ENCODE results near the gene CORT. TPM values are rescaled to one million over a fixed set of nuclear protein-coding genes. Genes with fewer than 3 reads are reported as not detected.
A peak's percentile ranks its signal among the peaks of the same experiment; 100 is the strongest.

Gene CORT, protein sequence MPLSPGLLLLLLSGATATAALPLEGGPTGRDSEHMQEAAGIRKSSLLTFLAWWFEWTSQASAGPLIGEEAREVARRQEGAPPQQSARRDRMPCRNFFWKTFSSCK
- total RNA-seq (2021) (1.4 and 1.6 TPM in 2 replicates), Bru-seq, nascent RNA (percentile 68 among the genes with signal in this experiment), BruChase-seq, experiment 1, labeled RNA remaining after a 2-hour chase (percentile 69 among the genes with signal in this experiment), BruChase-seq, experiment 2, labeled RNA remaining after a 6-hour chase (percentile 67 among the genes with signal in this experiment)
- long read RNA-seq, partial matches to known transcripts: 0 of 1 reads
- long read RNA-seq, other reads (novel, unspliced or antisense): 0 of 1 reads

DNA sequence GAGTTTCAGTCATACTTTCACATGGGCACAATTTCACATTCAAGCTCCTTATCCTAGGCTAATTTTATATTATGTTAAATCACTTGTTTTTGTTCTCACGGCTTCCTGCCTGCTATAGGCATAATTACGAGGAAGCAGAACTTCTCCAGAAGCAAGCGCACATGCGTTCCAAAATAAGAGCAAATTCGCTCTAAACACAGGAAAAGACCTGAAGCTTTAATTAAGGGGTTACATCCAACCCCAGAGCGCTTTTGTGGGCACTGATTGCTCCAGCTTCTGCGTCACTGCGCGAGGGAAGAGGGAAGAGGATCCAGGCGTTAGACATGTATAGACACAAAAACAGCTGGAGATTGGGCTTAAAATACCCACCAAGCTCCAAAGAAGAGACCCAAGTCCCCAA lies at the start of gene CORT:
TSS of gene CORT (plus strand) at position 281 of the 400 bp plus-strand sequence. CDS start 193 bp downstream, outside the sequence.
- H3K27ac ChIP-seq: no peak within 1 kb of the TSS
- POLR2A ChIA-PET (ENCODE audit: unreplicated experiment): no interaction called here
- TF ChIP-seq, protein P1, sequence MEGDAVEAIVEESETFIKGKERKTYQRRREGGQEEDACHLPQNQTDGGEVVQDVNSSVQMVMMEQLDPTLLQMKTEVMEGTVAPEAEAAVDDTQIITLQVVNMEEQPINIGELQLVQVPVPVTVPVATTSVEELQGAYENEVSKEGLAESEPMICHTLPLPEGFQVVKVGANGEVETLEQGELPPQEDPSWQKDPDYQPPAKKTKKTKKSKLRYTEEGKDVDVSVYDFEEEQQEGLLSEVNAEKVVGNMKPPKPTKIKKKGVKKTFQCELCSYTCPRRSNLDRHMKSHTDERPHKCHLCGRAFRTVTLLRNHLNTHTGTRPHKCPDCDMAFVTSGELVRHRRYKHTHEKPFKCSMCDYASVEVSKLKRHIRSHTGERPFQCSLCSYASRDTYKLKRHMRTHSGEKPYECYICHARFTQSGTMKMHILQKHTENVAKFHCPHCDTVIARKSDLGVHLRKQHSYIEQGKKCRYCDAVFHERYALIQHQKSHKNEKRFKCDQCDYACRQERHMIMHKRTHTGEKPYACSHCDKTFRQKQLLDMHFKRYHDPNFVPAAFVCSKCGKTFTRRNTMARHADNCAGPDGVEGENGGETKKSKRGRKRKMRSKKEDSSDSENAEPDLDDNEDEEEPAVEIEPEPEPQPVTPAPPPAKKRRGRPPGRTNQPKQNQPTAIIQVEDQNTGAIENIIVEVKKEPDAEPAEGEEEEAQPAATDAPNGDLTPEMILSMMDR (conservative IDR thresholded peaks at IDR 0.05): no peak

DNA sequence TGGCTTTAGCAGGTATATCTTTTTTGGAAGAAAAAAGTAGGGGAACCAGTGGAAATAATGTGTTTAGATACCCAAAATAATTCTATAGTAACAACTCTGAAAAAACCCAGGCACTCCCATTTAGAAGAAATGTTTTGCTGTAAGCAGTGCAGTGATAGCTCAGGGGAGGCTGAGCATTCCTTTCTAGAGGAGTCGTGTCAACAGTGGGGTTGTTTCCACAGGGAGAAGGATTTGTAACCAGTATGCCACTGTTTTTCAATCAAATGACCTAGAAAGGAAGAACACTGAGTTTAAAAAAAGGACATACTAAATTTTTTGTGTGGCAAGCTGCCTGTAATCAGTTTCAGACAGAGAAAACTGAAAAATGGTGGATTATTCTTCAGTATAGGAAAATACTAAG lies 48.5 kb upstream of the CORT start:
- no peak for DNase-seq
- Histone ChIP-seq H2AFZ (no peak overlapping the region), H3K9me2 (ENCODE audit: insufficient read depth) (no peaks in the 10 kb centered on the region), H4K20me1 (ENCODE audit: insufficient read depth) (peaks cover 6% of the 10 kb centered on the region; the same call in 1 of the 2 replicates), H3K9me3 (ENCODE audit: insufficient read depth, low read depth) (no peaks in the 10 kb centered on the region), H3K4me3 (peak overlapping the region; percentile 94), H3F3A (ENCODE audit: insufficient read depth, low read depth) (peaks cover 17% of the 10 kb centered on the region; the same call in 1 of the 2 replicates), H3K79me2 (ENCODE audit: low read depth) (peaks cover 76% of the 10 kb centered on the region), H3K4me1 (replicated peaks; ENCODE audit: insufficient read depth) (peaks cover 25% of the 10 kb centered on the region), H3K36me3 (ENCODE audit: low read depth) (peaks cover 45% of the 10 kb centered on the region), H3K27me3 (ENCODE audit: insufficient read depth, low read depth) (no peaks in the 10 kb centered on the region), H3K27ac (peak overlapping the region; percentile 89), H3K4me2 (peak overlapping the region; percentile 94)
- CTCF ChIA-PET: no interaction called here
- no TSS peak for BruUV-seq (replicated peaks)
- POLR2A ChIA-PET (ENCODE audit: unreplicated experiment): interaction anchor here (0.6 kb wide), 1 partner anchor 14 kb away, joined by 5 read pairs; no protein-coding TSS in a partner anchor
- TF ChIP-seq EZH2 (IDR thresholded peaks at IDR 0.05; ENCODE audit: low read depth): no peak
- TF ChIP-seq, protein P1 (conservative IDR thresholded peaks at IDR 0.05): no peak
- intact Hi-C loops (cut with micrococcal nuclease; ENCODE audit: unreplicated experiment): no loop called here

More for the DNA sequence above, at the start of gene CORT:
- DNase-seq: no peak
- H3K36me3 ChIP-seq (ENCODE audit: low read depth): no peaks in the 10 kb centered on the region
- H3K4me3 ChIP-seq: no peak within 1 kb of the TSS
- BruUV-seq (replicated peaks): no TSS peak
- no peaks in the 10 kb centered on the region for H3K4me1 ChIP-seq (replicated peaks; ENCODE audit: insufficient read depth)
- H3K9me3 ChIP-seq (ENCODE audit: insufficient read depth, low read depth): no peaks in the 10 kb centered on the region
- CTCF ChIA-PET: no interaction called here
- H3F3A ChIP-seq (ENCODE audit: insufficient read depth, low read depth): no peaks in the 10 kb centered on the region
- H3K9me2 ChIP-seq (ENCODE audit: insufficient read depth): no peaks in the 10 kb centered on the region
- no peaks in the 10 kb centered on the region for H3K79me2 ChIP-seq (ENCODE audit: low read depth)
- intact Hi-C loops (cut with micrococcal nuclease; ENCODE audit: unreplicated experiment): no loop called here
- no peaks in the 10 kb centered on the region for H4K20me1 ChIP-seq (ENCODE audit: insufficient read depth)
- H3K4me2 ChIP-seq: no peak within 1 kb of the TSS
- H2AFZ ChIP-seq: no peak within 1 kb of the TSS
- H3K27me3 ChIP-seq (ENCODE audit: insufficient read depth, low read depth): no peaks in the 10 kb centered on the region

DNA sequence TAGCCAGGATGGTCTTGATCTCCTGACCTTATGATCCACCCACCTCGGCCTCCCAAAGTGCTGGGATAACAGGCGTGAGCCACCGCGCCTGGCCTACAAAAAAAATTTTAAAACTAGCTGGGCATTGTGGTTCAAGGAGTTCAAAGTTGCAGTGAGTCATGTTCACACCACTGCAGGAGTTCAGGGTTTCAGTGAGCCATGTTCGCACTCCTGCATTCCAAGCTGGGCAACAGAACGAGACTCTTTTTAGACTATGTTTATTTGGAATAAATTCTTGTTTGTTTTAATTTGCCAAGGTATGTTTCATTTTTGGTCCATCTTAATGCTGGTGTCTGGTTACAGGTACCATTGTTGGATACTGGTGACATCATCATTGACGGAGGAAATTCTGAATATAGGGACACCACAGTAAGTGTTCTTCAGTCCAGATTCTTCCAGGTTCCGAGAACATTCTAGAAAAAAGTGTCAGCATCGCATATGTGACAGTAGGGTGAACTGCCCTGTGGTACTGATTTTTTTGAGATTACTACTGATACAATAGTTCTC lies 47.0 kb upstream of the CORT start:
- ChIA-PET POLR2A (ENCODE audit: unreplicated experiment) (interaction anchor here (0.5 kb wide), 2 partner anchors 8 to 246 kb away, joined by 3 read pairs; no protein-coding TSS in a partner anchor), CTCF (no interaction called here)
- DNase-seq: no peak
- H3K36me3 ChIP-seq (ENCODE audit: low read depth): peaks cover 54% of the 10 kb centered on the region
- peaks cover 25% of the 10 kb centered on the region for H3K4me1 ChIP-seq (replicated peaks; ENCODE audit: insufficient read depth)
- BruUV-seq (replicated peaks): no TSS peak
- H4K20me1 ChIP-seq (ENCODE audit: insufficient read depth): peaks cover 6% of the 10 kb centered on the region; the same call in 1 of the 2 replicates
- H3K27ac ChIP-seq: peak overlapping the region; percentile 6; the same call in 1 of the 2 replicates
- no peak overlapping the region for H3K4me3 ChIP-seq
- no peak overlapping the region for H2AFZ ChIP-seq
- H3F3A ChIP-seq (ENCODE audit: insufficient read depth, low read depth): peaks cover 17% of the 10 kb centered on the region; the same call in 1 of the 2 replicates
- no peaks in the 10 kb centered on the region for H3K9me2 ChIP-seq (ENCODE audit: insufficient read depth)
- no peak for TF ChIP-seq EZH2 (IDR thresholded peaks at IDR 0.05; ENCODE audit: low read depth)
- TF ChIP-seq, protein P1 (conservative IDR thresholded peaks at IDR 0.05): no peak
- intact Hi-C loops (cut with micrococcal nuclease; ENCODE audit: unreplicated experiment): no loop called here
- H3K4me2 ChIP-seq: 0 out of 2 replicates have a peak overlapping the region, but pooled peaks have one; percentile 1
- H3K27me3 ChIP-seq (ENCODE audit: insufficient read depth, low read depth): no peaks in the 10 kb centered on the region
- H3K79me2 ChIP-seq (ENCODE audit: low read depth): peaks cover 64% of the 10 kb centered on the region
- H3K9me3 ChIP-seq (ENCODE audit: insufficient read depth, low read depth): no peaks in the 10 kb centered on the region

All from PC-9 (cell line).